ENCODE results near the gene CPT1A. TPM values are rescaled to one million over a fixed set of nuclear protein-coding genes. Genes with fewer than 3 reads are reported as not detected.
A peak's percentile ranks its signal among the peaks of the same experiment; 100 is the strongest.

CPT1A gene
- total RNA-seq, 4 donors from 2014 or later: 80.6 to 372 (median 118) TPM

DNA sequence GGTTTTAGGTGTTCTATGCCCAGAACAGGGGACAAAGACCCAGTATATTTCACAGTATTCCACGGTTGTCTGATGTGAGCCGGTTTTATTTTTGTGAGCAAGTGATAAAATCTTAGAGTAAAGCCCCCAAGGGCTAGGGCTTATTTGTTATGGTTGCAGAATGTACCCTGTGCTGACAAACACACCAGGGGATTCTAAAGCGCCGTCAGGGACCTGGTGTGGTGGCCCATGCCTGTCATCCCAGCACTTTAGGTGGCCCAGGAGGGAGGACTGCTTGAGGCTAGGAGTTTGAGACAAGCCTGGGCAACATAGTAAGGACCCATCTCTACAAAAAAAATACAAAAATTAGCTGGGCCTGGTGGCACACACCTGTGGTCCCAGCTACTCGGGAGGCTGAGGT, 39.1 kb upstream of the CPT1A start:
- Histone ChIP-seq H3K4me1 (no peaks in the 10 kb centered on the region), H3K36me3 (no peaks in the 10 kb centered on the region), H3K27me3 (no peaks in the 10 kb centered on the region), H3K27ac (no peak overlapping the region), H3K9me3 (no peaks in the 10 kb centered on the region), H3K4me3 (no peak overlapping the region)
- TF ChIP-seq, protein P1, sequence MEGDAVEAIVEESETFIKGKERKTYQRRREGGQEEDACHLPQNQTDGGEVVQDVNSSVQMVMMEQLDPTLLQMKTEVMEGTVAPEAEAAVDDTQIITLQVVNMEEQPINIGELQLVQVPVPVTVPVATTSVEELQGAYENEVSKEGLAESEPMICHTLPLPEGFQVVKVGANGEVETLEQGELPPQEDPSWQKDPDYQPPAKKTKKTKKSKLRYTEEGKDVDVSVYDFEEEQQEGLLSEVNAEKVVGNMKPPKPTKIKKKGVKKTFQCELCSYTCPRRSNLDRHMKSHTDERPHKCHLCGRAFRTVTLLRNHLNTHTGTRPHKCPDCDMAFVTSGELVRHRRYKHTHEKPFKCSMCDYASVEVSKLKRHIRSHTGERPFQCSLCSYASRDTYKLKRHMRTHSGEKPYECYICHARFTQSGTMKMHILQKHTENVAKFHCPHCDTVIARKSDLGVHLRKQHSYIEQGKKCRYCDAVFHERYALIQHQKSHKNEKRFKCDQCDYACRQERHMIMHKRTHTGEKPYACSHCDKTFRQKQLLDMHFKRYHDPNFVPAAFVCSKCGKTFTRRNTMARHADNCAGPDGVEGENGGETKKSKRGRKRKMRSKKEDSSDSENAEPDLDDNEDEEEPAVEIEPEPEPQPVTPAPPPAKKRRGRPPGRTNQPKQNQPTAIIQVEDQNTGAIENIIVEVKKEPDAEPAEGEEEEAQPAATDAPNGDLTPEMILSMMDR (IDR thresholded peaks at IDR 0.05): no peak
- no peak for TF ChIP-seq POLR2A (IDR thresholded peaks at IDR 0.05)
- DNase-seq: no peak

DNA sequence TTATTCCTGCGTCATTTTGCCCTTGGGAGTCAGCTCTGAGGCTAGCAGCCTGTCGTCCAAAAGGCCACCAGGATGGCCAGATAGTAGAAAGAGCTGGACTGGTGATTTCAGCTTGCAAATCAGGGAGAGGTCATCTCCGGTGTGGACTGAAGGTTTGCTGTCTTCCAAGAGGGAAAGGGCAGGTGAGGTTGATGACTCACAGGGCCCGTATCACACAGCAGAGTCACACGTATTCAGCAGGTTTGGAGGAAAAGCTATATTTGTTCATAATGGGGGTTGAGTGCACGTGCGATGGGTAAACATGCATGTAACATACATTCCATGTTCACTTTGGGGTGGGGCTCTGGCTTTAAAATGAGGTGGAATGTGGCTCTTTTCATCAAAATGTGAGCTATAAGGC, 36.3 kb upstream of the CPT1A start:
- no peaks in the 10 kb centered on the region for H3K9me3 ChIP-seq
- no peak overlapping the region for H3K4me3 ChIP-seq
- H3K36me3 ChIP-seq: no peaks in the 10 kb centered on the region
- no peak for DNase-seq
- no peaks in the 10 kb centered on the region for H3K4me1 ChIP-seq
- H3K27me3 ChIP-seq: no peaks in the 10 kb centered on the region
- TF ChIP-seq, protein P1 (IDR thresholded peaks at IDR 0.05): no peak
- no peak for TF ChIP-seq POLR2A (IDR thresholded peaks at IDR 0.05)
- no peak overlapping the region for H3K27ac ChIP-seq

DNA sequence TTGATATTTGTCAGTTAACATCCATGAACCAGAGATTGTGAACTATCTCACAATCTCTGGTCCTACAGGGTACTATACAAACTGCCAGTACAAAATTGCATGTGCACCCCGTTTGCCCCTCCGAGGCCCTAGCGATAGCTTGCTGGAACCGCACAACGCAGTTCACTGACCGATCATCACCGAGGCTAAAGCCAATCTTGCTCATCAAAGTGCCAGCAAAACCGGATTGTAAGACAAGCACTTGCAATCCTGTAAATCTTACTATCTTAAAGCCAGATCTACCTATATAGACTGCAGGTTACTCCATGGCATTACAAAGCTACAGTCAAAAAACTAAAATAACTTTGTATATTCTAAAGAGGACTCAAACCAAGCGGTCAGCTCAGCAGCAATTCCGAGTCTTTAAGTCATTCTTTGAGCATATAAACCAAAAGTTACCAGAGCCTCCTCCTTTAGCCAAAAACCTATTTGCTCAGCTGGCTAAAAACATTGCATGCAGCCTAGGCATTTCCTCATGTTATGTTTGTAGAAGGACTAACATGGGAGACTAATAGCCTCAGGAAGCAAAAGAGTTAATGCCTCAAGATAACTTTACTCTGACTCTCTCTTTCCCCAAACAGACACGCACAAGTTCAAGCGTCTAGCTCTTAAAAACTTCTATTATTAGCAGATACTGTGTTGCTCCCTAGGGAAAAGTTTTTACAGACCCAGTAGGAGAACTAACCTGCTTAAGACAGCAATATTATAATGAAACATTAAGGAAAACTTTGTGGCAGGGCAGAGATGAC, 30.7 kb upstream of the CPT1A start:
- Histone ChIP-seq H3K4me3 (no peak overlapping the region), H3K4me1 (peaks cover 0 to 6% (median 0%) of the 10 kb centered on the region in 4 donors), H3K27me3 (no peaks in the 10 kb centered on the region), H3K27ac (no peak overlapping the region), H3K36me3 (no peaks in the 10 kb centered on the region), H3K9me3 (no peaks in the 10 kb centered on the region)
- no peak for DNase-seq
- TF ChIP-seq, protein P1 (IDR thresholded peaks at IDR 0.05): no peak
- no peak for TF ChIP-seq POLR2A (IDR thresholded peaks at IDR 0.05)

DNA sequence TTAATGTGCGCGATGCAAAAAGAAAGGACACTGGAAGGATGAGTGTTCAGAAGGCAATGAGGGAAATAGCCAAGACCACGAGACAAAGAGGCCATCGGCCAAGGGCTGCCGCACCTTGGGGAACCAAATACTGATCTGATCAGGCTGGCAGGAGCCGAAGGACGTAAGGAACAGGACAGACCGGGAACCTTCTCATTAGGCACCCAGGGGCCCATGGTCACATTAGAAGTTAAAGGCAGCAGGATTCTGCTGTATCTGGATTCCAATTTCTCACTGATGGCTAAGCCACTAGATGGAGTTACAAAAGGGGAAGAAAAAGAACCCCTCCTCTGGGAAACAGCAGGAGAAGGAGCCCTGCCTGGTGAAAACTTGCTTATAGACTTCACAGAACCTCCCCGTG, 28.8 kb upstream of the CPT1A start:
- H3K4me3 ChIP-seq: peak overlapping the region in 3 of 4 donors; percentile 34 to 47 (median 43)
- no peak overlapping the region for H3K27ac ChIP-seq
- no peaks in the 10 kb centered on the region for H3K9me3 ChIP-seq
- peaks cover 0 to 6% (median 0%) of the 10 kb centered on the region in 4 donors for H3K4me1 ChIP-seq
- H3K36me3 ChIP-seq: no peaks in the 10 kb centered on the region
- TF ChIP-seq, protein P1 (IDR thresholded peaks at IDR 0.05): no peak
- no peak for TF ChIP-seq POLR2A (IDR thresholded peaks at IDR 0.05)
- H3K27me3 ChIP-seq: no peaks in the 10 kb centered on the region
- DNase-seq: no peak

DNA sequence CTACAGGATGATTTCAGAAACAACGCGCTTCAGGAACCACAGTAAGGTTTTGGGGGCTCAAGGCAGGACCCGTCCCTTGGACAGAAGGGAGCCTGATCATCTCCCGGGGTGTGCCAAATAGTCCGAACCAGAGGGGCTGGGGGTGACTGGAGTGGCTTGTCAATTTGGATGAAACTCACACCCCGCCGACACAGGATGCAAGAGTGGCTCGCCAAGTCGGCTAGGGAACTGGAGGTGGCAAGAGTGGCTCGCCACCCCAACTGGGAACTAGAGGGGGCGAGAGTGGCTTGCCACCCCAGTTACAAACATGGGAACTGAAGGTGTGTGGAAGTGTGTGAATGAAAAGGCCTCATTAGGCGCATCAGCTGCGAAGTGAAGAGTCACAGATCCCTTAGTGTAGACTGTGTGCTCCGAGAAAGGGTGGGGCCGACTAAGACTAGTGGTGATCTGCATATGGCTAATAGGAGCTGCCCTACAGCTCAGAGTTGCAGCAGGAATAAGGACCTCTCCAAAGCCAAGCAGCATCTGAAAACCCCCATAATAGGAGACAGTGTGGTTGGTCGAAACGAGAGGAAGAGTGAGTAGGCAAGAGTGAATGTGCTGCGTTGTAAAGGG, 26.6 kb upstream of the CPT1A start:
- Histone ChIP-seq H3K4me1 (peaks cover 0 to 6% (median 0%) of the 10 kb centered on the region in 4 donors), H3K9me3 (peaks cover 0 to 9% (median 0%) of the 10 kb centered on the region in 4 donors), H3K27me3 (no peaks in the 10 kb centered on the region), H3K4me3 (no peak overlapping the region), H3K27ac (no peak overlapping the region), H3K36me3 (no peaks in the 10 kb centered on the region)
- no peak for DNase-seq
- TF ChIP-seq, protein P1 (IDR thresholded peaks at IDR 0.05): no peak
- no peak for TF ChIP-seq POLR2A (IDR thresholded peaks at IDR 0.05)

All from Peyer's patch (tissue), 4 donors.